Measurements from ENCODE around the gene MRPS18A. TPM values are rescaled to one million over a fixed set of nuclear protein-coding genes. Genes with fewer than 3 reads are reported as not detected.

The MRPS18A gene
- total and polyA plus RNA-seq, 9 of the 15 experiments (the other 6 are each of a cell fraction or from before 2014, with no cell fraction given): 87.5 to 243 (median 125) TPM

- no peak for TF ChIP-seq NR0B1 (IDR thresholded peaks at IDR 0.05; ENCODE audit: partially characterized antibody)
- no peak for TF ChIP-seq GMEB1 (CRISPR knock-in tag; IDR thresholded peaks at IDR 0.05)
- no peak for TF ChIP-seq SIN3A (IDR thresholded peaks at IDR 0.05; ENCODE audit: borderline replicate concordance in 2 of 2, control insufficient read depth in 1 of 2, low read depth in 2 of 2, low read length in 2 of 2)
- peak; percentile 57; the same call in 1 of the 2 replicates for TF ChIP-seq MTA3 (IDR thresholded peaks at IDR 0.05; ENCODE audit: borderline replicate concordance)
- TF ChIP-seq MAFF (IDR thresholded peaks at IDR 0.05; ENCODE audit: low read length): no peak
- no peak for TF ChIP-seq HNRNPUL1 (IDR thresholded peaks at IDR 0.05; ENCODE audit: low read length)
- peak; percentile 30 for TF ChIP-seq HMGN3 (IDR thresholded peaks at IDR 0.05; ENCODE audit: borderline replicate concordance, extremely low read depth, insufficient read length, low read depth, low read length)
- no peak for TF ChIP-seq TAL1 (IDR thresholded peaks at IDR 0.05)
- TF ChIP-seq ZNF583 (CRISPR knock-in tag; IDR thresholded peaks at IDR 0.05): no peak
- no peak for TF ChIP-seq ZNF512 (tag; IDR thresholded peaks at IDR 0.05)
- no peak; the same call in 1 of the 2 replicates for TF ChIP-seq ZNF431 (CRISPR knock-in tag; IDR thresholded peaks at IDR 0.05)
- TF ChIP-seq ZNF766 (CRISPR knock-in tag; conservative IDR thresholded peaks at IDR 0.05): no peak
- no peak for TF ChIP-seq POLR2AphosphoS2 (IDR thresholded peaks at IDR 0.05; ENCODE audit: low read length)
- TF ChIP-seq ZHX1 (conservative IDR thresholded peaks at IDR 0.05; ENCODE audit: low read length): 0 out of 2 replicates have a peak, but pooled peaks have one; percentile 76
- TF ChIP-seq ZSCAN32 (CRISPR knock-in tag; IDR thresholded peaks at IDR 0.05): 0 out of 2 replicates have a peak, but pooled peaks have one; percentile 16
- TF ChIP-seq PHF8 (IDR thresholded peaks at IDR 0.05; ENCODE audit: borderline replicate concordance, low read length): no peak; the same call in 1 of the 2 replicates
- TF ChIP-seq MYNN (IDR thresholded peaks at IDR 0.05): peak; percentile 88
- no peak for TF ChIP-seq MYNN (CRISPR knock-in tag; IDR thresholded peaks at IDR 0.05)
- TF ChIP-seq CREB1 (IDR thresholded peaks at IDR 0.05): peak; percentile 30
- no peak for TF ChIP-seq CREB1 (CRISPR knock-in tag; IDR thresholded peaks at IDR 0.05)
Measured at GRCh38 chr6:43667245-43668150, 20.1 kb downstream of the MRPS18A start (continued).
